M059J (cell line): Measurements from ENCODE around the gene S100Z. TPM values are rescaled to one million over a fixed set of nuclear protein-coding genes. Genes with fewer than 3 reads are reported as not detected.
"Not testable (repeated sequence)": the region's sequence is repeated elsewhere in the genome, so short reads cannot be mapped to it uniquely, and the experiment has no call there.

Experiments used
- DNase-seq: peaks from one replicate; pipeline ENCODE4 v3.0.0-alpha.2; 2012; ENCODE audit warnings: low read depth
- total RNA-seq: library from RNA; depleted of rRNA; stranded (reverse); fragments of >200 nt; shearing (Covaris generic); gene quantifications from 2 replicates; pipeline ENCODE4 v1.2.3, GENCODE V29; 2014

S100Z gene
- total RNA-seq, 1 experiment from 2014 or later: not detected

DNA sequence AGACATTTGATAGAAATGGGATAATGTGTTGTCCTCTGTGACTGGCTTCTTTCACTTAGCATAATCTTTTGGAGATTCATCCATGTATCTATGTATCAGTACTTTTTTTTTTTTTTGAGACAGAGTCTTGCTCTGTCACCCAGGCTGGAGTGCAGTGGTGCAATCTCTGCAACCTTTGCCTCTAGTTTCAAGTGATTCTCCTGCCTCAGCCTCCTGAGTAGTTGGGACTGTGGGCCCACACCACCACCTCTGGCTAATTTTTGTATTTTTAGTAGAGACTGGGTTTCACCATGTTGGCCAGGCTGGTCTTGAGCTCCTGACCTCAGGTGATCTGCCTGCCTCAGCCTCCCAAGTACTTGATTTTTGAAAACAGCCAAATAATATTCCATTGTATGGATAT, 23.4 kb upstream of the S100Z start:
- not testable (repeated sequence) for DNase-seq

DNA sequence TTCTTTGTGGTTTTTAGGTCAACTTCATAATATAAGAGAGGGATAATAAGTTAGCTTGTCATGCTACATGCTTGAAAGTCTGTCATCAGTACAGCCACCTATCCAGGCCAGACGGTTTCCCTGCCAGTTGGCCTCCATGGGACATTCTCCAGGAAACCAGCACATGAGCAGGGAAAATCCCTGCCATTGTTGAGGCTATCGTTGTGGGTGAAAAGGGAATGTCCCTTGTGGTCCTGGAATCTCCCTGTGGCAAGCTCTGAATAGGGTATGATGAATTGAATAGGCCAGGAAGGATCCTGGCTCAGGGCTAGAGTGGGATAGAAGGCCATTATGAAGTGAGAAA, 18.7 kb upstream of the S100Z start:
- peak; percentile 96 for DNase-seq

DNA sequence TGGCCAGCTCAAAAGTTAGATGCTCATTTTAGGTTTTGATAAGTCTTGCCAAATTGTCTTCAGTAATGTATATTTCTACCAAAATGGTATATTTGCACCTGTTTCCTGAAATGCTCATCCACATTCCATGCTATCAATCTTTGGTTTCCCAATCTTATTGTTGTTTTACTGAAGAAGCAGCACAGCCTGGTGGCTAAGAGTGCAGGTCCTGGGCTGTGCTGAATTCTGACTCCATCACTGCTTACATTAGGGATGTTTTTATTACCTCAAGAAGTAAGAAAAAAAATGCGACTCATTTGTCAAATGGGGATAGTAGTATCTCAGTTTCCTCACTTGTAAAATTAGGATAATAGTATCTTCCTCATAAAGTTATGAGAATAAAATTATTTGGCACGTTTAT, 13.6 kb upstream of the S100Z start:
- peak; percentile 58 for DNase-seq

DNA sequence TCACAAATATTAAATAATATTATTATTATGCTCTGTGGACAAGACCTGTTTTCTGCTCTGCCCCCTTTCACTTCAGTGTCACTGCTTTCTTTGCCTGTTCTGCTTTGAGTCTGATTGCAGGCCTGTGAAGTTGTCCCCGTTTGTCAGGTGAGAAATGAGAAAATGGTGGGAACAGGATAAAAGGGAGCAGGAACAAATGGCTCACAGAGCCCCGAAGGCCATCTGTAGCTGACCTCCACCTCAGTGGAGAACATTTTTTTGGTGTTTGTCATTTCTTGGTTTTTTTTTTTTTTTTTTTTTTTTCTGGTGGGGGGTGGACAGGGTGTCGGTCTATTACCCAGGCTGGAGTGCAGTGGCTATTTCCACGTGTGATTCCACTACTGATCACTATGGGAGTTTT, 13.2 kb upstream of the S100Z start:
- DNase-seq: peak; percentile 85

DNA sequence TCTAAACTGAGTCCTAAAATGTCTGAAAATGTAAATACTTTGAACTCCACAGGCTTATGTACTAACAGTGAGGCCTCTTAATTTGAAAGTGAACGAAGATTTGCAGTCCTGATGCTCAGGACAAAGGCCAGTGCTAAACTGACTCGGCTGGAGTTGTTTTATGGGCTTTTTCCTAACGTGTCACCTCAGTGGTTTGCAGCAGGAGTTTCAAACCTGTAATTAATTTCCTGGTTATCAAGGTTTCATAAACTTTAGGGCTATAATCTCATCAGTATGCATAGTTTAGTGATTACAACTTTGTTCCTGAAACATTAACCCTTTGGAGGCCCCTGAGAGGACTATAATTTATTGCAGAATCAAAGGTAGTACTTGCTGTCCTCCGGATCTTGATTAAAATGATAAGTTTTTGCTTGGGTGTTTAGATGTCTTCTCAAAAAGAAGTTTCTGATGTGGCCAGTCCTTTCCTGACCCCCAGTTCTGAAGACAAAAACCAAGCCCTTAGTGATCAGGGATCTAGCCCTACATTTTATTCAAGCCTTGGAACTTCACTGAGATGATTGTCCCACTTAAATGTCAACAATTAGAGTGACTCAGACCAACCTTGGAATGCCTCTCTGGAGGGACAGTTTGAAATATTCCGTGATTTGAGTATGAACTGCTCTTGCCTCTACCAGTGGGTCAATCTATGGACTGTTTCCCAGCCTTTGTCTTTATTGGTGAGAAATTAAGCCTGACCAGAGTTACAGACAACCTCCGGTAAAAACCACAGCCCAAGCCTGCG, 11.1 kb upstream of the S100Z start:
- DNase-seq: peak; percentile 99

DNA sequence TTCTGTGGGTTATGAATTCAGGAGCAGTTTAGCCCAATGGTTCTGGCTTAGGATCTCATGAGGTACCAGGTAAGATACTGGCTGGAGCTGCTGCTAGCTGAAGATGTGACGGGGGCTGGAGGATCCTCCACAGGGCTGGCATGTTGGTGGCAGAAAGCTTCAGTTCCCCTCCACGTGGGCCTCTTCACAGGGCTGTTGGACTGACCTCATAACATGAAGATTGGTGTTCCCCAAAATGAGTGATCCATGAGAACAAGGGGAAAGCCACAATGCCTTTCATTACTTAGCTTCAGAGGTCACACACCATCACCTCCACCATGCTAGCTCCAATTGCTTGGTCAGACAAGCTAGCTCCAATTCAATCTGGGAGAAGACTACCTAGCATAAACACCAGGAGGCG, 8.5 kb upstream of the S100Z start:
- DNase-seq: no peak

DNA sequence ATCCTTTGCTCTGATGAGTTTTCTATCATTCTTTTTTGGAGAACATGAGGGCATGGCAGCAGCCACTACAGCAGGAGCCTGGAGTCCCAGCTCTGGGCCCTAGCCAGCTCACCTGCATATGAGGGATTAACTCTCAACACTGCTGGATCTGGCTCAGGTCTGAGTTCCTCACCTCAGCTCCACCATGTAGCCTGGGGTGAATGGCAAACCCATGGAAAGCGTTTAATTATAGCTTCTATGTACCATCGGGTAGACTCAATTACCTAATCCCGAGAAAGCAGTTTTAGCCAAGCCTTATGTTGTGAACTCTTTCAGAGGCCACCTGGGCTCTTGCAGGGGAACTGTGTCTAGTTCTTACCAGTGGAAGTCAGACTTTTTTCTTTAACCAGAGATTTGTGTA, 3.9 kb upstream of the S100Z start:
- DNase-seq: no peak

DNA sequence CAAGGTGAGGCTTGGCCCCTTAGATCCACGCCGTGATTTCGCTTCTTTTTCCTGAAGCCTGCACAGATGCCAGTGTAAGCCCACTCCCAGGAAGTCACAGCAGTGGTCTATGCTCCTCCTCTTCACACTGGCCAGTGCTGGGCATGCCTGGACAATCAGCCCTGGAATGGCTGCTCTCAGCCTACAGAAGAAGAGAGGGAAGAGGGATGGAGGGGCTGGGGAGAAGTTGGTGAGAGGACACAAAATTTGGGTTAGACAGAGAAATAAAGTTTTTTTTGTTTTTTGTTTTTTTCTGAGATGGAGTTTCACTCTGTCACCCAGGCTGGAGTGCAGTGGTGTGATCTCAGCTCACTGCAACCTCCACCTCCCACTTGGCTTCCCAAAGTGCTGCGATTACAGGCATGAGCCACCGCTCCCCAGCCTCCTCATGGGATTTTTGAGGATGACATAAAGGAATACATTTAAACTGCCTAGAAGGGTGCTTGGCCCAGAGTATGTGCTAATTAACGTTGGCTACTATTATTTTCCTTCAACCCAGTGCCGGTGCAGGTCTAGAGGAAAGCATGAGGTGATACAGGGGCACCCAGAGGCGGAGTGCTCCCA, 830 bp downstream of the S100Z start:
- no peak for DNase-seq

DNA sequence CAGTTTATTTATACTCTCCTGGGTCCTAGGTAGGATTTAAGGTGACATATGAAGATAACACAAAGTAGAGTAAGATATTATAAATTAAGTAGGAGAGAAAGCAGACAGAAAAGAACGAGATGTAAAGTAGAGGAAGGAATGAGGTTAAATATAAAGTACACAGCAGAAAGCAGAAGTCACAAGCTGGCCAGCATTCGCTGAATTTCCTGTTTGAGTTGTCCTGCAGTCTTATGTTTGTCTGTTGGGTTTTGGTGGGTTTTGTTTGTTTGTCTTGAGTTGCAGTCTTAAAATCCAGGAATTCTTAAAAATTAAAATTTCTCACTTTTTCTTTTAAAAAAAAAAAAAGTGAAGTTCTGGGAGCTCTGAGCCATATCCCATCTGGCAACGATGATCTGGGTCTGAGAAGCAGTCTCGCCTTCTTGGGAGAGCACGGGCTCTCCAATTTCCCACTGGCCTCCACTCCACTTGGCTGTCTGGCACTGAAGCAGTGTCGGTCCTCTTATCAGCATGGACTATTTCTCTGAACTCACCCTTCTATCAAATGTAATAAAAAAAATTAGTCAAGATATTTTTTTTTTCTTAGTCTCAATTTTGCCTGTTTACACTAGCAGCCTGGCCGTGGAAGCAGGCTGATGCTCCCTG, 2.0 kb downstream of the S100Z start:
- no peak for DNase-seq

DNA sequence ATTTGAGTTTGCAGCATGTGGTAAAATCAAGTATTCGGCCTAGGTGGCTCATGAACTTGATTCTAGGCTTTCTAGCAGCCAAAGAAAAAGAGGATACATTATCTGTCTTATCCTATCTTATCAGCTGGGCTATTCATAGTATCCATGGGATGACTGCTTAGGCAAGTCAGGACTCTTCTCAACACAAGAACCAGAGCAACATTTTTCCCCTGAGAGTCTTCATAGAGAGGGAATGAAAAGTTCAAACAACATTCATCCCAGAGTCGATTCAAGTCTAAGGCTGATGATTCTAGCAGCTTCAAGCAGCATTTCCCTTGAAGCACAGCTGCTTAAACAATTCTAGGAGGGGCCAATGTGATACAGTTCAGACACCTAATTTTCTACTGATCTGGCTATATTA, 3.0 kb downstream of the S100Z start:
- no peak for DNase-seq

DNA sequence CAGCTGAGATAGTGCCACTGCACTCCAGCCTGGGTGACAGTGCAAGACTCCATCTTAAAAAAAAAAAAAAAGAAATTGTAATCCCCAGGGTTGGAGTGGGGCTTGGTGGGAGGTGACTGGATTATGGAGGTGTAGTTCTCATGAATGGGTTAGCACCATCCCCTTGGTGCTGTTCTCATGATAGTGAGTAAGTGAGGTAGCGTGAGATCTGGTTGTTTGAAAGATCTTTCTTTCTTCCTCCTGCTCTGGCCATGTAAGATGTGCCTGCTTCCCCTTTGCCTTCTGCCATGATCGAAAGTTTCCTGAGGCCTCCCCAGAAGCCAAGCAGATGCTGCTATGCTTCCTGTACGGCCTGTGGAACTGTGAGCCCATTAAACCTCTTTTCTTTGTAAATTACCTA, 3.9 kb downstream of the S100Z start:
- DNase-seq: not testable (repeated sequence)

DNA sequence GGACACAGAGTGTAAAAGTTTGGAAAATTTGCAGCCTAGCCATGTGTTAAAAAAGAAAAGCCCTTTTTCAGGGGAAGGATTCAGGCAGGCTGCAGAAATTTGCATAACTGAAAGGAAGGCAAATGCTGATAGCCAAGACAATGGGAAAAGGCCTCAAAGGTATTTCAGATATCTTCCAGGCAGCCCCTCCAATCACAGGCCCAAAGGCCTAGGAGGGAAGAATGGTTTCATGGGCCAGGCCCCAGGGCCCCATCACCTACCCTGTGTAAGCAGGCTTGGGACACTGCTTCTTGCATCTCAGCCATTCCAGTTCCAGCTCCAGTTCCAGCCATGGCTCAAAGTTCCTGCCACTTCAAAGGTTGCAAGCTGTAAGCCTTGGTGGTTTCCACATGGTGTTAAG, 4.8 kb downstream of the S100Z start:
- no peak for DNase-seq

DNA sequence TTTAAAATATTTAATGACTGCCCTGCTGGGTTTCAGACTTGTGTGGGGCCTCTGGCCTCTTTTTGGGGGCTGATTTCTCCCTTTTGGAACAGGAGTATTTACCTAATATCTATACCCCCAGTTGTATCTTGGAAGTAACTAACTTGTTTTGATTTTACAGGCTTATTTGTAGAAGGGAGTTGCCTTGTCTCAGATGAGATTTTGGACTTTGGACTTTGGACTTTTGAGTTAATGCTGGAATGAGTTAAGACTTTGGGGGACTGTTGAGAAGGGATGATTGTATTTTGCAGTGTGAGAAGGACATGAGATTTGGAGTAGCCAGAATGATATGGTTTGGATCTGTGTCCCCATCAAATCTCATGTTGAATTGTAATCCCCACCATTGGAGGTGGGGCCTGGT, 5.7 kb downstream of the S100Z start:
- DNase-seq: not testable (repeated sequence)

DNA sequence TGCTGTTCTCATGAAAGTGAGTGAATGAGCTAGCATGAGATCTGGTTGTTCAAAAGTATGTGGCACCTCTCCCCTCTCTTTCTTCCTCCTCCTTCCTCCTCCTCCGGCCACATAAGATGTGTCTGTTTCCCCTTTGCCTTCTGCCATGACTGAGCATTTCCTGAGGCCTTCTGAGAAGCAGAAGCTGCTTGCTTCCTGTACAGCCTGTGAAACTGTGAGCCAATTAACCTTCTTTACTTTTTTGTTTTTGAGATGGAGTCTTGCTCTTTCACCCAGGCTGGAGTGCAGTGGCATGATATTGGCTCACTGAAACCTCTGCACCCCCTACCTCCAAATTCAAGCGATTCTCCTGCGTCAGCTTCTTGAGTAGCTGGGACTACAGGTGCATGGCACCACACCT, 6.1 kb downstream of the S100Z start:
- no peak for DNase-seq

DNA sequence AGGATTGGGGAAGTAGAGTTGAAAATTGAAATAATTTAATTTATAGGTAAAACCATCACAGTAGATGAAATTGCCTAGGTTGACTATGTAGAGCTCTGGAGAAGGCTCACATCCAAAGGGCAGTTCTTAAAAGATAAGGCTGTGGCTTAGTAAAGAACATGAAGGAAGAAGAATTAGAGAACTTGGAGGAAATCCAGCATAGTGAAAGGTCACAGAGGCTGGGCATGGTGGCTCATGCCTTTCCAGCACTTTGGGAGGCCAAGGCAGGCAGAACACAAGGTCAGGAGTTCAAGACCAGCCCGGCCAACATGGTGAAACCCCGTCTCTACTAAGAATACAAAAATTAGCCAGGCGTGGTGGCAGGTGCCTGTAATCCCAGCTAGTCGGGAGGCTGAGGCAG, 7.0 kb downstream of the S100Z start:
- DNase-seq: not testable (repeated sequence)

DNA sequence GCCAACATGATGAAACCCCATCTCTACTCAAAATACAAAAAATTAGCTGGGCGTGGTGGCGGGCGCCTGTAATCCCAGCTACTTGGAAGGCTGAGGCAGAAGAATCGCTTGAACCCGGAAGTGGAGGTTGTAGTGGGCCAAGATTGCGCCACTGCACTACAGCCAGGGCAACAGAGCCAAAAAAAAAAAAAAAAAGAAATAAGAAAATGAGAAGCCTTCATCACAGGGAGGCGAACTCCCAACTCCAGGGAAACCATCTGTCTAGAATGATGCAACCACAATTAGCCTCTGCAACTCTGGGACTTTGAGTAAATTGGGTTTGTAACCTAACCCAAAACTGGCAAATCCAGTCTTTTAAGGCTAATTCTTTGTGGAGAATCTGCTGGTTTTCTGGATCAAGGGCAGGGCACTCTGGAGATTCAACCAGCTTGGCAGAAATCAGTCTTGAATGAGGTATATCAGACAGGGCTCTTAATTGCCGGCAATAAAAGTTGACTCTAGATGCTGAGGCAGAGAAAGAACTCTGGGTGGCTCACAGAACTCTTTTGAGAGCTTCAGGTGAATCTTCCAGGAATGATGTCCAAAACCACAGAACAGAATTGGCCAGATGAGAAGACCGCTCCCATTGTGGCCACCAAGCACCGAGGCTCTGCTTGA, 9.9 kb downstream of the S100Z start:
- no peak for DNase-seq

DNA sequence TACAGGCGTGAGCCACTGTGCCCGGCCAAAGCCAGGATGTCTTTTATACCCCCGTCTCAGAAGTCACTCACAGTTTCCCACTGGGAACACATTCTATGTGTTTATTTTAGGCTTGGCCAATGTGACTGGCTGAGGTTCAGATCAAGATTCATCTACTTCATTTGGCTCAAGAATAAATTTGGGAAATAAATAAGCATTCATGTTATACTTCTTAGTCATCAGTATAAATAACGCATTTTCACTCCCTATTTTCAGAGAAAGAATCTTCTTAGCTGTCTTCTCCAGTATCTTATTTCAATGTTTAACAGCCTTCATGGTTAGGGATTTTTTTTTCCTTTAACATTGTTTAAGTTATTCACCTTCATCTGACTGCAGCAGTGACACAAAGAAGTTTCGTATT, 11.8 kb downstream of the S100Z start:
- DNase-seq: peak; percentile 49

DNA sequence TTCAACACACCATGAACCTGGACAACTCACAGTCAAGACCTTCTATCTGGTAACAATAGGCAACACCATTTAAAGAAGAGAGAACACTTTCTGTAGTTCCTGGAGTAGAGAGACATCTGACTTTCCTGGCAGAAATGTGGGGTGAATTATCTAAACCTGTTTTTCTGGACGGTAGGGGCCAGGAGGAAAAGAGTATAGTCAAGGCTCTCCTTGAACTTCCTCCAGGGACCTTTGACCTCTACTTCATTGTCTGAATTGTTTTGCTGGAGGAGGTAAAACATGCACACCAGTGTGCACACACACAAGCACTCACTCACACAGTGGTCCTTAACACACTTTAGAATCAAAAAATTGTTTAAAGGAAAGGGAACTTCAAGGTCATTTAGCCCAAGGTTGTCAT, 13.2 kb downstream of the S100Z start:
- no peak for DNase-seq

DNA sequence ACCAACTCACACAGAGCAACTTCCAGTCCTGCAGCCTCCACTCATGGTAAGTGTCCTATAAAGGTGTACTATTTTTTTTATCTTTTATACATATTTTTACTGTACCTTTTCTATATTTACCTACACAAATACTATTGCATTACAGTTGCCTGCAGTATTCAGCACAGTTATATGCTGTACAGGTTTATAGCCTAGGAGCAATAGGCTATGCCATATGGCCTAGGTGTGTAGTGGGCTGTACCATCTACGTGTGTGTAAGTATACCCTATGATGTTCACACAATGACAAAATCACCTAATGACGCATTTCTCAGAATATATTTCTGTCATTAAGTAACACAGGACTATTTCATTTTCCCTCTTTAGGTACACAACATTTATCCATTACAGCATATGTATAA, 16.7 kb downstream of the S100Z start:
- DNase-seq: no peak

DNA sequence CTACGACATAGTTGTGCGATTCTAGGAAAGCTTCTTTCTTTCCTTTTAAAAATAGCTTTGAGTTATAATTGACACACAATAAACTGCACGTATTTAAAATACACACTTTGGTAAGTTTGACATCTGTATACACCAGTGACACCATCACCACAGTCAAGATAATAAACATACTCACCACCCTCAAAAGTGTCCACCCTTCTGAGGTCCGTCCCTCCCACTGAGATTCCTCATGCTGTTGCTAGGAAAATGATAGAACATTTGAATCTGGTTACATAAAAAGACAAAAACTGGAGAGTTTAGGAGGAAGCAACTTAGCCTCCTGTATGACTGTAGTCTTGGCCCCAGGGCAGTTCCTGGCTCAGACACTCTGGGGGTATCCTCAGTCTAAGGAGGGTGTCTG, 17.2 kb downstream of the S100Z start:
- DNase-seq: peak; percentile 44

DNA sequence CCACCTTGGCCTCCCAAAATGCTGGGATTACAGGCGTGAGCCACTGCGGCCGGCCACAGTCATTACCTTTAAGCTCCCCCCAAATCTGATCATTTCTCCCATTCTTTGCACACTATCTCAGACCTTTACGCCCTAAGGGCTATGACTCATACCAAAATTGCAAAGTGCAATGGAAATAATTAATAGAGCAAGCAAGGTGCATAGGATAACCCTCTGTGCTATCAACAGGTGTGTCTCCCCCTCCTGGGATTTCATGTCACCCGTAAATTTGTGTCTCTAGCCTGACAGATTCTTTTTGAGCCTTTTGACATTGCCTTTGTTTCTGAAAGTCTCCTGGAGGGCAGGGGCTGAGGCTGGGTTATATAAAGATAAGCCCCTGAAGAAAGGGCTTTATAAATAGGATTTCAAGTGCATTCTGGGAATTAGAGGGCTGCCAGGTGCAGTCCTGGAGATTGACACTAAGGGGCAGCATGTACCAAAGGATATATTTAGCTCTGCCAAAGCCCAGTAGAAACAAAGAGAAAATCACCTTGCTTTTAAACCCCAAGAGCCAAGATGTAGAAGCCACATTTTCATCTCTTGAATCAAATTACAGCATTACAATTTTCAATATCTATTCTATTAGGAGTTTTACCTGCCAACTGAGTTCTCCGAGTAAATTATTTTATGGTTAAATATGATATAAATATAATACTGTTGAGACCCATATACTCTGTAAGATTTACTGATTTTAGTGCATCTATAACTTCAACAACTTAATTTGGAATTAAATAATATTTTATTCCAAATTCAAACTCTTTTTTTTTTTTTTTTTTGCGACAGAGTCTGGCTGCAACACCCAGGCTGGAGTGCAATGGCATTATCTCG, 18.2 kb downstream of the S100Z start:
- peak; percentile 70 for DNase-seq

DNA sequence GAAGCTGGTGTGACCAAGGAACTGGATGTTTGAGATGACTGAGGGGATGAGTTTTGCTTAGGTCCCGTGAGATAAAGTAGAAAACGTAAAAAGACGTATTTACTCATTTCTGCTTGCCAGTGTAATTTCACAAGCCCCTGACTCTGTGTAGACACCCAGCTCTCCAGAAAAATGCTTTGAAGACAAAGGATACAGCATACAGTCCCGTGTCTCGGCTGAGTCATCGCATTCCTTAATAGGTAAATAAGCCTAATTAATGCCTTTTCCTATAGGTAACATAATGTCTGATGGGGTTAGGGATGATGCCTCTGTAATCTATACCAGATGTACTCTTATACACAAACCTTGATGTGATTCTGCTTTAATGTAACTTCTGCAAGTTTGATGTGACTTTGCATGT, 20.2 kb downstream of the S100Z start:
- DNase-seq: no peak
